Activated B cell treated with CpG ODN at 0.5 μM for 24 hours (primary cell): ENCODE measurements around the gene MYO1A. TPM values are rescaled to one million over a fixed set of nuclear protein-coding genes. Genes with fewer than 3 reads are reported as not detected.

Experiments used
- ATAC-seq: fragments of 200-7000 bp; cut with Tn5 transposase; one replicate; pipeline ENCODE4 v1.10.0; 2021; ENCODE audit warnings: low read depth, mild to moderate bottlenecking, moderate library complexity
- CTCF ChIA-PET: fragments of 350-600 bp; sonication (Branson Sonifier 250); formaldehyde crosslinking; loops from one replicate; lab custom pipeline; 2021; ENCODE audit warnings: antibody characterized with exemption; lab: Charles Lee
- POLR2A ChIA-PET: fragments of 350-600 bp; sonication (Branson Sonifier 250); formaldehyde crosslinking; loops from one replicate; lab custom pipeline; 2021; ENCODE audit warnings: antibody characterized with exemption; lab: Charles Lee
- DNase-seq: peaks from one replicate; pipeline ENCODE4 v3.0.0; 2022
- H3K27ac Mint-ChIP-seq: one replicate; pipeline ENCODE4 v1.8.0; 2020; ENCODE audit warnings: mixed read lengths
- H3K27me3 Mint-ChIP-seq: one replicate; pipeline ENCODE4 v1.8.0; 2021; ENCODE audit warnings: mixed read lengths
- H3K36me3 Mint-ChIP-seq: one replicate; pipeline ENCODE4 v1.8.0; 2021; ENCODE audit warnings: low read depth, mixed read lengths
- H3K4me1 Mint-ChIP-seq: one replicate; pipeline ENCODE4 v1.8.0; 2021; ENCODE audit warnings: mixed read lengths
- H3K4me3 Mint-ChIP-seq: one replicate; pipeline ENCODE4 v1.8.0; 2020; ENCODE audit warnings: mild to moderate bottlenecking, mixed read lengths
- H3K9me3 Mint-ChIP-seq: one replicate; pipeline ENCODE4 v1.8.0; 2020; ENCODE audit warnings: mixed read lengths
- CTCF ChIP-seq: fragments of 200-600 bp; IDR thresholded peaks from one replicate; pipeline ENCODE4 v1.8.0; 2022; ENCODE audit warnings: antibody characterized with exemption, mild to moderate bottlenecking
- intact Hi-C: fragments of 100-400 bp; cut with micrococcal nuclease; formaldehyde crosslinking; loops from one replicate; pipeline ENCODE4 v1.15.1; 2024
- total RNA-seq: library from RNA; stranded (reverse); gene quantifications from 2 replicates; pipeline ENCODE4 v1.2.3, GENCODE V29; 2022

Gene MYO1A
- total RNA-seq, 1 donor from 2014 or later: 0.71 TPM

- DNase-seq: peak; percentile 74
- peaks cover 27% of the 10 kb centered on the region for H3K36me3 Mint-ChIP-seq
- no peak for TF ChIP-seq CTCF
- H3K4me3 Mint-ChIP-seq: peak overlapping the region; percentile 88
- CTCF ChIA-PET: interaction anchor here (3.0 to 10.6 kb wide), 2 partner anchors 17 to 24 kb away, joined by 22 to 102 read pairs; partner anchors contain the start of gene STAT6
- ATAC-seq: peak; percentile 40
- peak overlapping the region; percentile 96 for H3K27ac Mint-ChIP-seq
- H3K27me3 Mint-ChIP-seq: no peaks in the 10 kb centered on the region
- peaks cover 51% of the 10 kb centered on the region for H3K4me1 Mint-ChIP-seq
- intact Hi-C loops: loop anchor here (1.0 to 5.0 kb wide), 10 partner anchors 10 to 971 kb away; partner anchors contain the start of genes MBD6, NEMP1, PRIM1 and PTGES3
- POLR2A ChIA-PET: interaction anchor here (0.6 to 16.5 kb wide), 6 partner anchors 13 to 362 kb away, joined by 3 to 692 read pairs (median 8); partner anchors contain the start of genes NEMP1 and STAT6
- H3K9me3 Mint-ChIP-seq: no peaks in the 10 kb centered on the region
Measured at GRCh38 chr12:57087691-57088353, 37.9 kb upstream of the MYO1A start.

DNA sequence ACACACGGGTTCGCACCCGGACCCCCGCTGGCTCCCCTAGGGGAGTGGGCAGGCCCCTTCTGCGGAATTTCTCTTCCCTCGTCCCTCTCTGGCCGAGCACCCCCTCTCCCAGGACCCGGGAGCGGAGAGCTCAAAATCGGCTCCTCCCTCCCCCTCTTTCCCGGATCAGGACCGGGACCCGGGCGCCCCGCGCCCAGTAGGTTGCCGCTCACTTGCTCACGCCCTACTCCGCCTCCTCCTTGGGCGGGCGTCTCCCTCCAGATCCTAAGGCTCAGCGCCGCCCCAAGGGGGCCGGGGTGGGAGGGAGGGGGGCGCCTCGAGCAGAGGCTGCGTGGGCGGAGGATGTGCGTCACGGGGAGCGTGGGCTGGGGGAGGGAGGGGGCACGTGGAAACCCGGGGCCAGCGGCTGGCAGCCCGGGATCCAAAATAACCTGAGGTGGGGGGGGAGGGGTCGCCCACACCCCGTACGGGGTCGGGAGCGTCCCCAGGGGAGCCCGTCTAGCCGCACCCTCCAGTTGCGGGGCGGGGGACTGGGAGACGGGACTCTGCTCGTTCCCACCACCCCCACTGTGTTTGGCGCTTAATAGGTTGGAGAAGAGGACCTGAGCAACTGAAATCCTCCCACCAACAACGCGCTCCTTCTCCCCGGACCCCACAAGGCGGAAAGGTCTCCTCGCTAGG lies 37.2 kb upstream of the MYO1A start:
- no peaks in the 10 kb centered on the region for H3K9me3 Mint-ChIP-seq
- intact Hi-C loops: loop anchor here (1.0 to 5.0 kb wide), 8 partner anchors 9 to 970 kb away; partner anchors contain the start of genes MBD6, NEMP1, PTGES3 and R3HDM2
- peak overlapping the region; percentile 96 for H3K27ac Mint-ChIP-seq
- peaks cover 46% of the 10 kb centered on the region for H3K4me1 Mint-ChIP-seq
- no peak for TF ChIP-seq CTCF
- ATAC-seq (peak; percentile 43), DNase-seq (peak; percentile 80)
- H3K27me3 Mint-ChIP-seq: no peaks in the 10 kb centered on the region
- ChIA-PET CTCF (interaction anchor here (3.0 to 10.6 kb wide), 2 partner anchors 17 to 25 kb away, joined by 22 to 102 read pairs; partner anchors contain the start of gene STAT6), POLR2A (interaction anchor here (0.7 to 16.5 kb wide), 6 partner anchors 13 to 408 kb away, joined by 3 to 692 read pairs (median 12); partner anchors contain the start of genes LRP1, NEMP1 and STAT6)
- H3K36me3 Mint-ChIP-seq: peaks cover 20% of the 10 kb centered on the region
- H3K4me3 Mint-ChIP-seq: peak overlapping the region; percentile 92

DNA sequence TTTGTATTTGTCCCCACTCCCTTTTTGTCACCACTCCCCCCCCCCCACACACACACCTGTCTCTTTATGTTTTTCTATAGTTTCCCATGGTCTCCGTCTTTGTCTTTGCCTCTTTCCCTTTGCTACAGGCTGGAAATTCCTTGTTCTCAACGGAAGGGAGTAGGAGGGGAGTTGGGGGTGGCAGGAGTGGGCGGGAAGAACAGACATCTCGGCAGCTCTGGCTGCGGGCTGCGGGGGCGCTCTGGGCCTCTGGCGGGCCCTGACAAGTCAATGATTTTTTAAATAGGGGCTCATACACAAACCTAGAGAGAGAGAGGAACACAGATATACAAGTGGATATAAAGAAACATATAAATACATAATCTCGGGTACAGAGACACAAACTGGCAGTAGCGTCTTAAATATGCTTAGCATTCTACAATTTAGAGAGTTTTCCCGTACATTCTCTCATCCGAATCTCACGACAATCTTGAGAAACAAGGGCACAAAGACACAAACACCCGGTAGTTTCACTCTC lies 36.6 kb upstream of the MYO1A start:
- H3K27me3 Mint-ChIP-seq: no peaks in the 10 kb centered on the region
- peak overlapping the region; percentile 96 for H3K27ac Mint-ChIP-seq
- TF ChIP-seq CTCF: no peak
- ATAC-seq (no peak), DNase-seq (no peak)
- intact Hi-C loops: loop anchor here (1.0 to 5.0 kb wide), 8 partner anchors 8 to 969 kb away; partner anchors contain the start of genes MBD6, NEMP1, PTGES3 and R3HDM2
- H3K9me3 Mint-ChIP-seq: no peaks in the 10 kb centered on the region
- CTCF ChIA-PET: interaction anchor here (0.6 to 10.6 kb wide), 3 partner anchors 16 to 25 kb away, joined by 4 to 102 read pairs (median 22); partner anchors contain the start of gene STAT6
- H3K4me1 Mint-ChIP-seq: peaks cover 41% of the 10 kb centered on the region
- peak overlapping the region; percentile 92 for H3K4me3 Mint-ChIP-seq
- peaks cover 14% of the 10 kb centered on the region for H3K36me3 Mint-ChIP-seq
- POLR2A ChIA-PET: interaction anchor here (0.6 to 16.5 kb wide), 6 partner anchors 12 to 408 kb away, joined by 3 to 692 read pairs (median 6); partner anchors contain the start of genes LRP1, NEMP1 and STAT6

DNA sequence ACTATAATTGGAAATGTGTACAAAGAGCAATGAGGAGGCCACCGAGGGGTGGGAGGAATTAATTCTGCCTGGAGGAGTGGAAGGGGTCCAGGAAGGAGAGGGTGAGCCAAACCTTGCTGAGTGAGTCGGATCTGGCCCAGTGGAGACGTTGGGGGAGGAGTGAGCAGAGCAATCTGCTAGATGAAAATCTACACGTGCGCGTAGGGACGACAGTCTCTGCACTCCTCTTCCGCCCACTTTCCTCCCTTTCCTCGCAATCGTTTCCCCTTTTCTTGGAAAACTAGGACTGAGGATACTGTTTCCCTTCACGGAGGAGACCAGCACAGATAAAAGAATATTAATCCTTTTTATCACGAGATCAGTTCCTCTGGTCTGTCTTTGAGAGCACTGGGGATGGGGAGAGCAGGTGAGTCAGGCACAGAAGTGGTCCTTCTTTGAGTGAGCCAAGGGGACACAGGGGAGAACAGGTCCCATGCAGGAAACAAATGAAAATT lies 36.1 kb upstream of the MYO1A start:
- Mint-ChIP-seq H3K36me3 (peaks cover 13% of the 10 kb centered on the region), H3K4me3 (peak overlapping the region; percentile 92), H3K27me3 (no peaks in the 10 kb centered on the region), H3K27ac (peak overlapping the region; percentile 96), H3K9me3 (no peaks in the 10 kb centered on the region), H3K4me1 (peaks cover 41% of the 10 kb centered on the region)
- ATAC-seq (no peak), DNase-seq (no peak)
- POLR2A ChIA-PET: interaction anchor here (0.6 to 16.5 kb wide), 5 partner anchors 8 to 42 kb away, joined by 3 to 692 read pairs (median 10); partner anchors contain the start of genes LRP1, NEMP1 and STAT6
- no peak for TF ChIP-seq CTCF
- CTCF ChIA-PET: interaction anchor here (0.6 to 10.6 kb wide), 4 partner anchors 16 to 26 kb away, joined by 4 to 102 read pairs (median 16); partner anchors contain the start of gene STAT6
- intact Hi-C loops: loop anchor here (2.0 to 5.0 kb wide), 6 partner anchors 15 to 969 kb away; partner anchors contain the start of genes MBD6, PTGES3, R3HDM2 and RPL41
